GM19099 (cell line): ENCODE data around the gene PACRG.

Experiments used
- POLR2A ChIP-seq: IDR thresholded peaks from 3 replicates; pipeline ENCODE4 v1.6.1; 2011; ENCODE audit warnings: low read depth; ENCODE audit not compliant: insufficient read length; ENCODE audit errors: extremely low read depth

PACRG gene

GRCh38 chr6:163019926-163020325, 292.2 kb downstream of the PACRG start:
- no peak for TF ChIP-seq POLR2A

- no peak for TF ChIP-seq POLR2A
Observed at GRCh38 chr6:163021054-163021453, 293.3 kb downstream of the PACRG start.

GRCh38 chr6:163023700-163024099, 295.9 kb downstream of the PACRG start:
- TF ChIP-seq POLR2A: no peak

- no peak for TF ChIP-seq POLR2A
Observed at GRCh38 chr6:163026893-163027292, 299.1 kb downstream of the PACRG start.

GRCh38 chr6:163030980-163031379, 303.2 kb downstream of the PACRG start:
- TF ChIP-seq POLR2A: no peak

- no peak for TF ChIP-seq POLR2A
Observed at GRCh38 chr6:163031931-163032330, 304.2 kb downstream of the PACRG start.

GRCh38 chr6:163036160-163036645, 308.4 kb downstream of the PACRG start:
- no peak for TF ChIP-seq POLR2A

GRCh38 chr6:163038317-163038716, 310.5 kb downstream of the PACRG start:
- no peak for TF ChIP-seq POLR2A

- TF ChIP-seq POLR2A: no peak
Observed at GRCh38 chr6:163048345-163048744, 320.6 kb downstream of the PACRG start.

- no peak for TF ChIP-seq POLR2A
Observed at GRCh38 chr6:163053667-163054344, 326.0 kb downstream of the PACRG start.

GRCh38 chr6:163054641-163055040, 326.9 kb downstream of the PACRG start:
- no peak for TF ChIP-seq POLR2A

GRCh38 chr6:163057260-163057659, 329.5 kb downstream of the PACRG start:
- no peak for TF ChIP-seq POLR2A

- no peak for TF ChIP-seq POLR2A
Observed at GRCh38 chr6:163062790-163063189, 335.0 kb downstream of the PACRG start.

GRCh38 chr6:163063561-163063960, 335.8 kb downstream of the PACRG start:
- no peak for TF ChIP-seq POLR2A

- no peak for TF ChIP-seq POLR2A
Observed at GRCh38 chr6:163064397-163064796, 336.6 kb downstream of the PACRG start.

GRCh38 chr6:163066200-163066599, 338.4 kb downstream of the PACRG start:
- TF ChIP-seq POLR2A: no peak

- no peak for TF ChIP-seq POLR2A
Observed at GRCh38 chr6:163077134-163077533, 349.4 kb downstream of the PACRG start.

- no peak for TF ChIP-seq POLR2A
Observed at GRCh38 chr6:163078712-163079111, 350.9 kb downstream of the PACRG start.

GRCh38 chr6:163080228-163080627, 352.5 kb downstream of the PACRG start:
- TF ChIP-seq POLR2A: no peak
